GM18520 (cell line): ENCODE measurements around the gene EPHA2.

Experiments
- ATAC-seq: cut with Tn5 transposase; IDR thresholded peaks from one replicate; pipeline ENCODE4 v1.9.1; 2021; ENCODE audit not compliant: unreplicated experiment

Gene EPHA2

DNA sequence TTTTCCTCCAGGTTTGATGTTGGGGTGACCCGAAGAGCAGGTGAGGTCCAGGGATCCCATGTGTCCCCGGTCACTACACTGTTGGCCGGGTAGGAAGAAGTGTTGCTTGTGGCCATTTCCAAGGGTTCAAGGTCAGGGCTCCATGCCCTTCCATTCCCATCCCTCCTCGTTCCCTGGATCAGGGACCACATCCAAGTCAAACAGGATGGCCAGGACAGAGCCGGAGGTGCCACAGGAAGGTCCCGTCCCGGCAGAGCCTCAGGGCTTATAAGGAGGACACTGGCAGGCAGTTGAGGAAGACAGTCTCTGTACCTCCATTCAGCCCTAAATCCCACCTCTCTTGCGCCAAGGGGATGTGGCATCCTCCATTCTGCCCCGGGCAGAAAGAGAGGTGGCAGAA, 60.4 kb downstream of the EPHA2 start:
- no peak for ATAC-seq

DNA sequence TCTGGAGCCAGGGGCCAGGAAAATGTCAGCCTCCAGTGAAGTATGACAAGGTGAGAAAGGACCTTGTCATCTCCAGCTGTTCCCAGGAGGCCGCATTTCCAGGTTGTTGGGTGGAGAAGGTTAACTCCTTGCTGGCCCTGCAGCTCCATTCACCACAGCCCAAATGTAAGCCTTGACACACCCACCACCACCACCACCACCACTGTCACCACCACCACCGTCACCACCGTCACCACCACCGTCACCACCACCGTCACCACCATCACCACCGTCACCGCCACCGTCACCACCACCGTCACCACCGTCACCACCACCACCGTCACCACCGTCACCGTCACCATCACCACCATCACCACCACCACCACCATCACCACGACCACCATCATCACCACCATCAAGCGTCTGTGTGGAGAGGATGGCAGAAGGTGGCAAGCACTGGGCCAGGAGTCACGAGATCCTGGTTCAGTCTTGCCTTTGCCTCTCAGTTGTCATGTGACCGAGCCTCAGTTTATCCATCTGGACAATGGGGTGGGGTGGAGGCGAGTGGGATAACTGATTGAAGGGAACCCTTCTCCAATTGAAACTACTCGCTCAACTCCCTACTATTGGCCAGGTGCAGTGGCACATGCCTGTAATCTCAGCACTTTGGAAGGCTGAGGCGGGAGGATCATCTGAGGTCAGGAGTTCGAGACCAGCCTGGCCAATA, 61.3 kb downstream of the EPHA2 start:
- ATAC-seq: no peak

DNA sequence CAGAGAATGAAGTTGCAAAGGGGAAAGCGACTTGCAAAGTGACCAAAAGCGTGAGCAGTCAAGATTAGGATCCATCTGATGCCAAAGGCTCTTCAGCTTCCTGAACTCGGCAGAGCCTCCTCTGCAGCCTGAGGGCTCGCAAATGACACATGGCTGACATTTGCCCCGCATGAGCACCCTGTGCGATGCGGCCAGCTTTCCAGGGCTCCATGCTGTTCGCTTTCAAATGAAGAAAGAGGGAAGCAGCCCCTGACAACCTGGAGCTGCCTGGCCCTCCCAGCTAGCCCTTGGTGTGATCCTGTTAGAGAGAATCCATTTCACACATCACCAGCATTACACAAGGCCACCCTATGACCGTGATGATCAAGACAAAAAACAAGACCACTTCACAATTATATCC, 62.3 kb downstream of the EPHA2 start:
- ATAC-seq: no peak

GRCh38 chr1:16092923-16093511, 62.9 kb downstream of the EPHA2 start:
- no peak for ATAC-seq

DNA sequence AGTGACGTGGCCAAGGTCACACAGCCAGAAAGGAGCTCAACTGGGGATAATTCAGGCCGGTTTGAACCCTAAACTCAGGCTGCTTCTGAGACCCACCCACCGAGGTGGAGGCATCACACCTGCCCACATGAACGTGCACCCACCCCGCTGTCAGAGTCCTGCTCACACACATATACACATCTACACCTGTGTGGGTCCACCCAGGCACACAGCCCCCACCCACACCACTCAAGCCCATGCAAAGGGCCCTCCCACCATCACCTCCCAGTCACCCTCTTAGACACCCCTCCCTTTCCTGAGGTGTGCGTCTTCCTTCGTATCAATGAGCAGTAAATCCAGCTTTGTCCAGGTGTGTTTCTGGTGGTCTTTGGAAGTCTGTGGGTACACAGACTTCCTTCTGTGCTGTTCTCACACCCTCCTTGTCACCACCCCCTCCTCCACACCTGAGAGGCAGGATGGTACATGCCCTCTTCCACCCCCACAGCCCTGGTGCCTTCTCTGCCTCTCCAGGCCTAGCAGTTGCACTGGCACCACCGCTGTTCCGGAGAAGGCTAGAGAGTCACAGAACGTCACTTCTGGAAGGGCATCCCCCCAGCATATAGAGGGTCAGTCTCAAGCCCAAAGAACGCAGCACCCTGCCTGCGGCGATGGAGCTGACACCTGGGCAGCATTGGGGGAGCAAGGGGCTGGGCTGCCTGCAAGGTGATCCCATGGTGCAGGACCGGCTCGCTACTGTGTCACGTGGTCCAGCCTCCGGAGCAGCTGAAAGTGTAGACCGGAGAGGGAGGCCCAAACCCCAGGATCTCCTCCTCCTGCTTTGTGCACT, 63.6 kb downstream of the EPHA2 start:
- no peak for ATAC-seq

DNA sequence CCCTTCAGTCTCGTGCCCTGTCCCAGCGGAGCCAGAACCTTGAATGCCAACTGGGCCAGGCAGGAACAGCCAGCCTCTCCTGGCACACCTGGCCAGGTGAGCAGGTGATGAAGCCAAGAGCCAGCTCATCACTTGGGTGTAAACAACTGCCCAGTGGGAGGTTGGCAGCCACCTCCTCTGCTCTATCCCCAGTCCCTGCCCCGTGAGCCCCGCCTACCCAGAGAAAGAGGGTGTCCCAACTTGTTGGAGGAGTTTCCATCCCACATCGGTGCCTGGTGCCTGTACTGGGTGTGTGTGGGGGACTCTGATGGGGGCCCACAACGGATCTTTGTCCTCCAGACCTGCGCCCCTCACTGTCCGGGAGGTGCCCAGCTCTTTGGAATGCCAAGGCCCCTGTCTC, 64.6 kb downstream of the EPHA2 start:
- no peak for ATAC-seq

- no peak for ATAC-seq
Observed at GRCh38 chr1:16090076-16090826, 65.6 kb downstream of the EPHA2 start.

DNA sequence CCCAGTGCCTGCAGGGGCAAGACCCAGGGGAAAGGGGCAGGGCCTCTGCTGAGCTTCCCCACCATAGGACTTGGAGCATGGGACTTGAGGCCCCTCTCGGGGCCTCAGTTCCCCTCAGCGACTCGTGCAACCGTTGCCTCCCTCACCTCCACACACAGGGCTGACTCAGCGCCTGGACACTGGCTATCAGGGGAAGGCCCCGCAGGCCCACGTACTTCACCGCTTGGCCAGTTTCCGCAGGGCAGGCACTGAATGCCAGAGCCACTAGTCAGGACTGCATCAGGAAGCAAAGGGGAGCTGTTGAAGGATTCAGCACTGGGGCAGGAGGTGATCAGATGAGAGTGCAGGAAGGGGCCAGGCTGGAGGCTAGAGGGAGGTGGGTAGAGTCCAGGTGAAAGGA, 66.9 kb downstream of the EPHA2 start:
- no peak for ATAC-seq

GRCh38 chr1:16088351-16088911, 67.4 kb downstream of the EPHA2 start:
- no peak for ATAC-seq

DNA sequence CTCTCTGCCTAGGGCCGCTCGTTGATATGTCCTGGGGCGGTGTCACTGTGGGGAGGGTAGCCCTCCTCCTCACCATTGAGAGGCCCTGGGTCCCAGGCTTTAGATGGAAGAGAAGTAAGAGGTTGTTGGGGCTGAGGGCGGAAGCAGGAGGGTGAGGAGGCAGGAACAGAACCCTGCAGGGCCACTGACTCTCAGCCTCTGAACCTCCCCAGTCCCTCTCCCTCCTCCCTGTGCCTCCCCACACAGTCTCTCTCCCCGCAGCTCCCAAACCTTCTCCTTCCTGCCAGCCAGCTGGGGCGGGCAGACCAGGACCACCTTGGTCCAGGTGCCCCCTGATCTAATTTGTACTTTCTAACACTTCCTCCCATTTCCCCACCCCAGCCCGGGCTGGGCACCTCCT, 68.1 kb downstream of the EPHA2 start:
- ATAC-seq: no peak

GRCh38 chr1:16085522-16085921, 70.3 kb downstream of the EPHA2 start:
- ATAC-seq: no peak

DNA sequence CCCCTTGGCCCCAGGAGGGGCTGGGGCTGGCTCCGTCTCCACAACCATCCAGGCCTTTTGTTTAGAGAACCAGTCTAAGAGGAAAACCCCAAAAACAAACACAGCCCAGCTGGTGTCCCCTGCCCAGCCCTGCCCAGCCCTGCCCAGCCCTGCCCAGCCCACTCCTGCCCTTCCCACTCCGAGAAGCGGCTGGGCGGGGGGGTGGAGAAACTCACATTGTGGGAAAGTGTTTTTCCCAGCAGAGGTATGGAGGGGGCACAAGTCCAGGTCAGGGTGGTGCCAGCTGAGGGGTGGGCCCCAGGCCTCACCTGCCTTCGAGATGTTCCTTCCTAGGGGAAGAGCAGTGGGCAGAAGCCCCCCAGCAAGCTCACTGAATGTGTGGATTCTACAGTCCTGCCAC, 72.4 kb downstream of the EPHA2 start:
- ATAC-seq: no peak

DNA sequence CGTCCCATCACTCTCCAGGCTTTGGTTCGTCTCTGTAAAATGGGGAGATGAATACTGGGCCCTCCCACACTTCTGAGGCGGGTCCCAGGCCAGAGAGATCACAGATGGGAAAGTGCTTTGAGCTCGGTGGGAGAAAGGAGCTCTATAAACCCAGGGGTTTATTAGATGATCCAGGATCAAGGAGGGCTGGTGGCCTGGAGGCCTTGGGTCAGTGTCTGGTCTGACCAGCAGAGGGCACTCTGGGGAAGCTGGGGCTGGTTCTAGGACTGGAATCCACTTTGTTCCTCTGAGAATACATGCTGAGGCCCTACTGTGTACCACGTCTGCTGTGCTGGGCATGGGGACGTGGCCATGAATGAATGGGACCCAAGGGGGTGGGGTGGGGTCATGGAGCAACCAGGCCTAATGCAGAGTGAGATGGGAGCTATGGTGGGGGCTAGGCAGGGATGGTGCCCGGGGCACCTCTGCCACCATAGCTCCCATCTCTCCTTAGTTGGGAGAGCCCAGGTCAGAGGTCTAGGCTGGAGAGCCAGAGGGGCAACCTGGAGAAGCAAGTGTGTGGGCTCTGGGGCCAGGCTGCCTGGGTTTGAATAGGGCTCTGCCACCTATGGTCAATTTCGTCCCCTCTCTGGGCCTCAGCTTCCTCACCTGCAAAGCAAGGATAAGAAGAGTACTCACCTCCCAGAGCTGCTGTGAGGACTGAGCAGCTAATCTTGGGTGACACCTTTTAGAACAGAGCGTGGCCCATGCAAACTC, 73.4 kb downstream of the EPHA2 start:
- ATAC-seq: no peak

DNA sequence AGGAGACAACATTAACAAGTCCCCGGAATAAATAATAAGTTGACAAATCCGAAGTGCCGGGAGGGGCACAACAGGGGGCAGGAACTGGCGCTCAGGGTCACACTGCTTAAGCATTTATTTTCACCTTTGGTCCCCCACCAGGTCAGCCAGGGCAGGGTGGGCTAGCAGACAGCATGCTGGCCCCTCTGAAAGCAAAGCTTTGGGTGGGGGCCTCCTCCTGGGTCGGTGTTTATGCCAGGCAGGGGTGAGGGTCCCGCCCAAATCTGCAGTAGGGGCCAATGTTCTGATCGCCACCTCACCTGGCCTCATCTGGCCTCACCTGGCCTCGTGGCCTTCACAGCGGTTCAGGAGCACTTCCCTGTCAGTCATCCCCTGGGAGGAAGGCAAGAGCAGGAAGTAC, 74.2 kb downstream of the EPHA2 start:
- ATAC-seq: no peak

GRCh38 chr1:16080422-16081150, 75.3 kb downstream of the EPHA2 start:
- ATAC-seq: no peak

DNA sequence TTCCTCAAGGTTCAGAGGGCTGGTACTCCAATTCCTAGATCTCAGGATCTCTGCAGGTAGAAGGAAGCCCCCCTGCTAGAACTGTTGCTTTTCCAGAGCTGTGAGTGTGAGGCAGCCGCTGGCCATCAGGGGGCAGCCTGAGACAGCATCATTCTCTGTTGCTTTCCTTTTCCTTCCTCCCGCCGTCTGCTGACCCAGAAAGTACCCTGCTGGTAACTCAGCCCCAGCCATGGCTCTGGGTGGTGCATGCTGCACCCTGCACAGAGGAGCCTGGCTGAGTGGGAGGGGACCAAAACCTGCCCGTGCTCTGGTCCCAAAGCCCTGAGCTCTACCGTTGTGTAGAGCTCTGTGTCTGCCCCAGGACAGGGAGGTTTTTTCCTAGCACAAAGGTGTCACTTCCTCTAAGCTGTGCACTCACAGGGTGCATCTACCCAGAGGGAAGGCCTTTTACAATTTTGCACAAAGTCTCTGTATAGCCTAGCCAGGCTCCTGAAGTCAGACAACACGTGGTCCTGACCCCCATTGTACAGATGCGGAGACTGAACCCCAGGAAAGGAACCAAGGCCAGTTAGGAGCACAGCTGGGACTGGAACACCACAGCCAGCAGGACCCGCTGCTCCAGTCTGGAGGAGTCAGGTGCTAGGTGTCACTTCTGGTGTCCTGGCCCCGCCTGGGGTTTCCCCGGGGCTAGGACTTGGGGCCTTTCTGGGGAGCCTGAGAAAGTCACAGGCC, 76.8 kb downstream of the EPHA2 start:
- ATAC-seq: peak; percentile 36

GRCh38 chr1:16077406-16078245, 78.2 kb downstream of the EPHA2 start:
- no peak for ATAC-seq

DNA sequence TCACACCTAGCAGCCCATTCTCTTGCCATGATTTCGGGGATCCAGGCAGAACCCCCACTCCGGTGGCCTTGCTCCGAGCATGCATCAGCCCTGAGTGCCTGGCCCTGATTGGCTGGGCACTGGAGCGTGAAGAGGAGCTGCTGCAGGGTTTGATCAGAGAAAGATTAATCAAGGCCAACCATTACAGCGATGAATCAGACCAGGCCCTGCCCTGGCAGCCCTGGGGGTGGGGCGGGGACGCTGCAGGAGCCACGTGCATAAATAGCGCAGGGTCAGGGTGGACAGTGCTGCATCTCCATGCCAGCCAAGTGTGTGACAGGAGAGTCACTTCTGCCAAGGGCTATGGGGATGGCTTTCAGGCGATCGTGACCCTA, 79.0 kb downstream of the EPHA2 start:
- no peak for ATAC-seq
